ES-I3 (cell line): ENCODE results near the gene CBLN2.

Experiments used
- H3K36me3 ChIP-seq: 2 replicates; pipeline ENCODE4 v1.6.1; 2013; ENCODE audit warnings: mild to moderate bottlenecking, low read length, control low read depth, moderate library complexity; ENCODE audit not compliant: insufficient read depth
- H3K4me1 ChIP-seq: 2 replicates; pipeline ENCODE4 v1.6.1; 2013; ENCODE audit warnings: mild to moderate bottlenecking, control low read depth, low read length; ENCODE audit not compliant: insufficient read depth
- H3K9ac ChIP-seq: 2 replicates; pipeline ENCODE4 v1.6.1; 2013; ENCODE audit warnings: low read depth, mild to moderate bottlenecking, low read length, moderate library complexity
- H3K9me3 ChIP-seq: 2 replicates; pipeline ENCODE4 v1.6.1; 2013; ENCODE audit warnings: mild to moderate bottlenecking, low read length, moderate library complexity; ENCODE audit not compliant: control insufficient read depth, insufficient read depth

CBLN2 gene

GRCh38 chr18:72502671-72503431 is 41.3 kb downstream of the CBLN2 start:
- H3K9ac ChIP-seq: no peak overlapping the region
- no peaks in the 10 kb centered on the region for H3K36me3 ChIP-seq
- no peaks in the 10 kb centered on the region for H3K4me1 ChIP-seq
- H3K9me3 ChIP-seq: no peaks in the 10 kb centered on the region

GRCh38 chr18:72492497-72492896 is 51.6 kb downstream of the CBLN2 start:
- no peaks in the 10 kb centered on the region for H3K4me1 ChIP-seq
- no peaks in the 10 kb centered on the region for H3K9me3 ChIP-seq
- no peak overlapping the region for H3K9ac ChIP-seq
- no peaks in the 10 kb centered on the region for H3K36me3 ChIP-seq
